Activated CD8-positive, alpha-beta memory T cell treated with anti-CD3 and anti-CD28 coated beads, Interleukin-2, amount 50 U/mL, for 1 hour (primary cell): ENCODE results near the gene AGPAT1.
"Not testable (repeated sequence)": the region's sequence is repeated elsewhere in the genome, so short reads cannot be mapped to it uniquely, and the experiment has no call there.

Experiments
- DNase-seq: peaks from one replicate; pipeline ENCODE4 v3.0.0-alpha.2; 2020; ENCODE audit errors: extremely low read depth

AGPAT1 gene, protein sequence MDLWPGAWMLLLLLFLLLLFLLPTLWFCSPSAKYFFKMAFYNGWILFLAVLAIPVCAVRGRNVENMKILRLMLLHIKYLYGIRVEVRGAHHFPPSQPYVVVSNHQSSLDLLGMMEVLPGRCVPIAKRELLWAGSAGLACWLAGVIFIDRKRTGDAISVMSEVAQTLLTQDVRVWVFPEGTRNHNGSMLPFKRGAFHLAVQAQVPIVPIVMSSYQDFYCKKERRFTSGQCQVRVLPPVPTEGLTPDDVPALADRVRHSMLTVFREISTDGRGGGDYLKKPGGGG

GRCh38 chr6:32175711-32176475 lies at the start of gene AGPAT1:
Gene AGPAT1, minus strand, starts transcription at chr6:32176084. Its CDS starts 4,588 bp downstream, at chr6:32171496.
- peak; percentile 83 for DNase-seq

DNA sequence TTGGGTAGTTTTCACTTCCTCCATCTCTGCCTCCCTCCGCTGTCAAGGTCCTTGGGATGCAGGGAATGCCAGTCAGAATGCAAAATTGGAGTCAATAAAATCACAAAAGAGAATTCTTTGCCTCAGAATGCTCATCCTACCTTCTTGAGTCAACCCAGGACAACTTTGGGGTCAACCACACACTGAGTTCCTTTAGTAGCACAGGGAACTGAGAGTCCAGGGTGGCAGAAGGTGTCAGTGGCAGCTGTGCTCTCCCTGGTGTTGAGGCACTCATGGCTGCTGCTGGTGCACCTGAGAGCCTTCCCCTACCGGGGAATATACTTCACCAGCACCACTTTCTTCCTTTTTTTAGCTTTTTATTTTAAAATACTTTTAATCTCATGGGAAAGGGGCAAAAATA lies 48.8 kb upstream of the AGPAT1 start:
- no peak for DNase-seq

DNA sequence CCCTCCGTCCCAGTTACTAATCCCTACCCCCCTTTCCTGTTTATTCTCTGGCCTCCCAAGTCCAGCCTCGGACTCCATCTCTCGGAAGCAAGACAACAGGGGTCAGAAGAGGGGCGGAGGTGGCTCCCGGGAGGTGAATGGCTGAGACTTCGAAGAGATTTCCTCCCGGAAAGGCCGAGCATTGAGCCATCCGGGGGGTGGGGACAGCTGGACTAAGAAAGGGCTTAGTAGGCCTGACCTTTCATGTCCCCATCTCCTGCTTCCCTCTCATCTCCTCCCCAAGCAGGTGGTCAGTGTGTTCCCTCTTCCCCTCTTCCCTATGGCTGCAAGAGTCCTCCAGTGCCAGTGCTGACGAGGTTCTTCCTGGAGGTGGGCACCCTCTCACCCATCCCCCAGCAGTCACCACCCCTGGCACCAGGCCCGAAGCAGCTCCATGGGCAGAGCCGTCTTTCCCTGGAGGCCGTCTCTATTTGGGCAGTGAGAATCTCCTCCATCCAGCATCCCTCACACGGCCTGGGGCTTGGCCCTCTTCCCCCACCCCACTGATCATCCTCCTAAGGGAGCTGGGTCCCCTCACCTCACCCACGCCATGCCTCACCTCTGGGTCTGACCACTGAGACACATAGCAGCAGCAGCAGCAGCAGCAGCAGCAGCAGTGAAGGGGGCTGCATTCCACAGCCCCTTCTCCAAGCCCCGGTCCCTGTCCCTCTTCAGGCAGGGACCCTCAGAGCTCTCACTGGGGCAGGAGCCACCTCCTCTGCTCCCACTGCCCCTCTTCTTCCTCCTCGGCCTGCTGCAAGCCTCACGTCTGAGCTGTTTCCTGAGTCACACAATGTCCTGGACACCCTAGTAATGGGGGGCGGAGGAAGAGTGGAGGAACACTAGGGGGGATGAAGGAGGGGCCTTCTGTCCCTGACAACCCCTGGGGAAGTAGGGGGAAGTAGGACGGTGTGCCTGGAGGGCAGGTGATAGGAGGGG lies 47.7 kb upstream of the AGPAT1 start, which contains the start of gene NOTCH4:
TSS of gene NOTCH4 (minus strand) at position 810 of the 978 bp plus-strand sequence. CDS start at position 671, 139 bp downstream.
- DNase-seq: no peak

- no peak for DNase-seq
These were observed 46.7 kb upstream of the AGPAT1 start for GRCh38 chr6:32222333-32223230.

DNA sequence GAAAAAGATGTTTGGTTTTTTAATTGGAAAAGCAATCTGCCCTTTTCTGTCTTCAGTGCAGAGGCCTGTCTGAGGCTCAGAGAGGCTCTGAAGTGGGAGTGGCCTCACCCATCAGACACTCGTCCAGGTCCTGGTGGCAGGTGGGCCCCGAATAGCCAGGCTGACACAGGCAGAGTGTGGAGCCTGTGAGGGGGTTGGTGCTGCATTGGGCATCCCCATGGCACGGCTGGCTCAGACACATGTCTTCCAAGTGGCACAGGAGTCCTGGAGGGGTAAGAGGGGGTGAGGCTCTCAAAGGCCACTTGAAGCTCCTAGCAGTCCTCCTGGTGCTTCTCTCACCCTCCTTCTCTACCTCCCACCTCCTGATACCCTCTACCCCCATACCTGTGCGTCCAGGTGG lies 44.1 kb upstream of the AGPAT1 start:
- no peak for DNase-seq

DNA sequence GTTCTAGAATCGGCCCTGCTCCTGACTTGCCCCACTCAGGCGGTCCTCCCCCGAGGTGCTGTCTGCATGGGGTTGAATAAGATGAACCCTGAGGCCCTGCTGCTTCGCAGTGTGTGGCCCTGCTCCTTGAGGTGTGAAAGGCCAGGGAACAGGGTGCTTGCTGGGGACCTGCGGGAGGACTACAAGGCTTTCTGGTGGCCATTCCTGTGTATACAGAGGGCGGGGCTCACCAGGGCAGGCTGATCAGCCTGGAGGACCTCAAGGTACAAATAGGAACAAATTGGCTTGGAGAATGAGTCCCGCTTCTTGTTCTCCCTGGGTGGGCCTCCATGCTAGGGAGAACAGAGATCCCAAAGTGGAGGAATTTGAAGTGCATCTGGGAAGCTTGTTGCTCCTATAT lies 42.3 kb upstream of the AGPAT1 start:
- no peak for DNase-seq

DNA sequence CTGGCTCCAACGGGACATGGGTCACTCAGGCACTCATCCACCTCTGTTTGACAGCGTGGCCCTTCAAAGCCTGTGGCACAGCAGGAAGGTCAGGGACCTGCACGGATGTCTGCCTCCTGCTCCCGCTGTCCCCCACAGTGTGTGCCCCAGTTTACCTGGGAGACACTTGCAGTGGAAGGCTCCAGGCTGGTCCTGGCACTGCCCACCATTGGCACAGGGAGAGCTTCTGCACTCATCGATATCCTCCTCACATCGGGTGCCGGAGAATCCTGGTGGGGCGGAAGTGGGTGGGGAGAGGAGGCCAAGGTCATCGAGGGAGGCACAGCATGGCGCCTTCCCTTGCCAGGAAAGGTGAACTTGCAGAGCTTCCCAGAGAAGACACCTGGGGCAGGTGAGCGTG lies 41.1 kb upstream of the AGPAT1 start:
- no peak for DNase-seq

GRCh38 chr6:32216285-32216684 lies 40.4 kb upstream of the AGPAT1 start:
- DNase-seq: no peak

DNA sequence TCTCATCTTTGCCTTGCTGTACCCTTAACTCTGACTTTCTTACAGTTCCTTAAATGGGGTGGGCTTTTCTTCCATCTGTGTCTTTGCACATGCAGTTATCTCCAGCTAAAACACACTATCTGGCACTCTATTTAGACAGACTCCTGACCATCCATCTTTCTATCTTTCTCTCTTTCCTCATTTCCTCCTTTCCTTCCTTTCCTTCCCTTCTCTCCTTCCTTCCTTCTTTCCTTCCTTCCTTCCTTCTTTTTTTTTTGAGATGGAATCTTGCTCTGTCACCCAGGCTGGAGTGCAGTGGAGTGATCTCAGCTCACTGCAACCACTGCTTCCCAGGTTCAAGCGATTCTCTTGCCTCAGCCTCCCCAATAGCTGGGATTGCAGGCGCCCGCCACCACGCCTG lies 39.7 kb upstream of the AGPAT1 start:
- DNase-seq: no peak

DNA sequence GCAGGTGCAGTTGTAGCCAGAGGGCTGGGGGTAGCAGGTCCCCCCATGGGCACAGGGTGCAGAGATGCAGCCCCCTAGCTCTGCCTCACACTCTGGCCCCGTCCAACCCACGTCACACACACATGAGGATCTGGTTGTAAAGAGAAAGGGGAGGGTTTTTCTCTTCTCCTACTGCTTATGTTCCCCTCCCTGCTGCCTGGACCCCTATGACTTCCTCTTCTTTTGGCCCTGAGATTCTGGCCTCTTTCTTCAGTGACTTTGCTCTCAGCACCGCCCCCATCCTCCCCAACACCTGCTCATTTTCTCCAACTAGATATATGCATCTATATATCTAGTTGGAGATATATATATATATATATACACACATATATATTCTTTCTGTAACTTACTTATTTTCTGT lies 38.2 kb upstream of the AGPAT1 start:
- DNase-seq: no peak

GRCh38 chr6:32213649-32214048 lies 37.8 kb upstream of the AGPAT1 start:
- DNase-seq: no peak

GRCh38 chr6:32212076-32212760 lies 36.3 kb upstream of the AGPAT1 start:
- DNase-seq: no peak

GRCh38 chr6:32211432-32211831 lies 35.5 kb upstream of the AGPAT1 start:
- not testable (repeated sequence) for DNase-seq

DNA sequence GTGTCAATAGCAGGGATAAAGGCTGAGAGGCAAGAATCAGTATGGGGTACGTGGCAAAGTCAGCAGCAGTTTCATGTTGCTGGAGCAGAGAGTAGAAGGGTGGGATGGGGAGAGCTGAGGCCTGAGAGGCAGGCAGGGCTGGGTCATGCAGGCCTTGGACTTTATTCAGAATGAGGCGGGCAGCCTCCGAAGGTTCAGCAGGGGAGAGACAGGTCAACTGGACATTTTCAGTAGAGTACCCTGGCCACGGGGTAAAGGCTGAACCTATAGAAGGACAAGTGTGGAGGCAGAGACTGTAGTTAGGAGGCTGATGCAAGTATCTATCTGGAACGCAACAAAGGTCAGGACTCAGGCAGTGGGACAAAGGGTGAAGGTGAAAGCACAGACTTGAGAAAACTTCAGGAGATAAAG lies 34.3 kb upstream of the AGPAT1 start:
- DNase-seq: no peak

DNA sequence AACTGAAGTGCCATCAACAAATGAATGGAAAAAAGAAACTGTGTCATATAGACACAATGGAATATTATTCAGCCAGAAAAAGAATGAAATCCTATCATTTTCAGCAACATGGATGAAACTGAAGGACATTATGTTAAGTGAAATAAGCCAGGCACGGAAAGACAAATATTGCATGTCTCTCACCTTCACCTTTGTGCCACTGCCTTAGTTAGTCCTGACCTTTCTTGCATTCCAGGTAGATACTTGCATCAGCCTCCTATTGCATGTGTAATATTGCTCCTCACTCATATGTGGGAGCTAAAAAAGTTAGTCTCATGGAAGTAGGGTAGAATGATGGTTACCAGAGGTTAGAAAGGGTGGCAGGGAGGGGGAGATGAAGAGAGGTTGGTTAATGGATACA lies 33.1 kb upstream of the AGPAT1 start:
- no peak for DNase-seq

GRCh38 chr6:32204268-32204715 lies 28.4 kb upstream of the AGPAT1 start:
- DNase-seq: no peak

DNA sequence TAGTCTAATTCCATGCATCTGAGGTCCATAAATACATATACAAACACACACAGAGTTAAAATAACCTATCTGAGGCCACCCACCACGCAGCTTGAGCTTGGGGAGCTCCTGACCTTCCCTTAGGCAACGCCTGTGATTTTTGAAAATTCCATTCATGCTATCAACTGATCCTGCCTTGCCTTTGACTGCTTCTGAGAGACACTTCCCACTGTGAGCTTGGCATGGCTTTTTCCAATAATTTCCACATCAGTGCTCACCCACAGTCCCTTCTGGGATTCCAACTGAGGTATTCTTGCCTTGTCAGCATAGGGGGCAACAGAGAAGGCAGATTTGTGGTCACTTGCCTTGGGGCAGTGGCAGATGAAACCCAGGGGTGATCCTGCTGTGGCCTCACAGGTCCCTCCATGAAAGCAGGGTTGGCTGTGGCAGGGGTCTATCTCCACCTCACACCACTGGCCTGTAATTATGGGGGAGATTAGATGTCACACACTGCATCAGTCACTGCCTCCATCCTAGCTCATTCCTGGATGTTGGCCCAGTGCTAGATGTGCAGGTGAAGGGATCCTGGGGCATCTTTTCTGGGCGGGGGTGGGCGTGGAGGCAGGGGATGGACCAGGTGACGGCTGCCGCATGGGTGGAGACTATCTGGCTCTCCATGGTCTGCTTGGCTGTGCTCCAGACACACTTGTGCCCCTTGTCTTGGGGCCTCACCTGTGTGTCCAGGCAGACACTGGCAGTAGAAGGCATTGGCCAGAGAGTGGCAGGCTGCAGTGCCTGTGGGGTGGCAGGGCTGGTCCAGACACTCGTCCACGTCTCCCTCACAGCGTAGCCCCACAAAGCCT lies 27.8 kb upstream of the AGPAT1 start:
- no peak for DNase-seq

DNA sequence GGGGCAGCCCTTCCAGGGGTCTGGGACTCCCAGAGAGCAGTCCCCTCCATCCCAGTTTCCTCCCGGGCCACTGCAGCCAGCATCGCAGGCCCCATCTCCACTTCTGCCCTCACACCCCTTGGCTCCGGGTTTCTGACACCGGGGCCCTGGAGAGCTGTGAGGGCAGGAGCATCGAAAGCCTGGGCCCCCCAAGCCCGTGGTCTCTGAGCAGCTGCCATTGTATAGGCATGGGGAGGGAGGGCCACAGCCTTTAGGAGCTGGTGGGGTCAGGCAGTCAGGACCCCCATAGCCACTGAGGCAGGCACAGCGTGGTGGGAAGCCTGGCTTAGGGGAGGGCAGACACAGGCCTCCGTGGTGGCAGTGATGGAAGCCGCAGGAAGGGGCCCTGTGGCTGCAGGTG lies 26.3 kb upstream of the AGPAT1 start:
- DNase-seq: no peak

DNA sequence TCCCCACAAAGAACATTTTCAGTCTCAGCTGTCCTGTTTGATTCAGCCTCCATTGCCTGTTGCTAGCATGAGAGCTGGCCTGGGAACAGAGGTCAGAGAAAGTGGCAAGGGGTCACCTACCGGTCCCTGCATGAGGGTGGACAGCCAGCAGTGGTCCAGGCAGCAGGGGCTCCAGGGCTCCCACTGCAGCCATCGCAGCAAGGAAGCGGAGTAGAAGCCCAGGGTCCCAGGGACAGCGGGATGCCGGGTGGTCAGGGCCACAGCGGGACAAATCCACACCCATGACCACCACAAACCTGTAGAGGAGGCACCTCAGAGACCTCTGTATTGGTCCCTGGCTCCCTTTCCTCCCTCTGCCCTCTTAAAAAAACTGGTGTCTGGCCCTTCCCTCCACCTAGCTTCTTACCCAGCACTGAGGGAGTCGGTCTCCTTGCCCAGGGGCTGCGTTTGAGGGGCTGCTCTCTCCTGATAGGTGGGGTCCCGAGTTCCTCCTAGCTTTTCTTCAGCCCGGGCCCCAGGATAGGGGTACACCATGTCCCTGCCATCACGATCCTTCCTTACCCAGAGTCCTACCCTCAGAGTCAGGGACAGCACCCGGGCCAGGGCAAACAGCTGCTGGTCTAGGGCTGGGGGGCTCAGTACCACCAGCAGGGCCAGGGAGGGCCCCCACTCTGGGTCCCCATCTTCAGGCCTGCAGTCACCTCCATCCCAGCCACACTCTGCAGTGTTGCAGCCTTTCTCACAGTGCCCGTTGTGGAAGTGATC lies 25.0 kb upstream of the AGPAT1 start:
- no peak for DNase-seq
